Activated T-cell treated with anti-CD3 and anti-CD28 coated beads, Interleukin-2, amount 50 U/mL, for 24 hours (primary cell): ENCODE data around the gene SCRG1.

Source experiments
- DNase-seq: peaks from one replicate; pipeline ENCODE4 v3.0.0-alpha.2; 2020
- H3K27ac Mint-ChIP-seq: 2 replicates; pipeline ENCODE4 v1.8.0; 2020; ENCODE audit warnings: mild to moderate bottlenecking, mixed read lengths
- H3K27me3 Mint-ChIP-seq: 2 replicates; pipeline ENCODE4 v1.8.0; 2020; ENCODE audit warnings: mixed read lengths
- H3K36me3 Mint-ChIP-seq: 2 replicates; pipeline ENCODE4 v1.8.0; 2020; ENCODE audit warnings: low read depth, mixed read lengths
- H3K4me1 Mint-ChIP-seq: 2 replicates; pipeline ENCODE4 v1.8.0; 2020; ENCODE audit warnings: low read depth, mixed read lengths
- H3K4me3 Mint-ChIP-seq: 2 replicates; pipeline ENCODE4 v1.8.0; 2020; ENCODE audit warnings: mild to moderate bottlenecking, moderate library complexity, mixed read lengths
- H3K9me3 Mint-ChIP-seq: 2 replicates; pipeline ENCODE4 v1.8.0; 2020; ENCODE audit warnings: mixed read lengths

SCRG1 gene

GRCh38 chr4:173360587-173361221 lies 38.2 kb downstream of the SCRG1 start:
- H3K36me3 Mint-ChIP-seq = no peaks in the 10 kb centered on the region
- no peak overlapping the region for H3K27ac Mint-ChIP-seq
- no peaks in the 10 kb centered on the region for H3K9me3 Mint-ChIP-seq
- no peak overlapping the region for H3K4me3 Mint-ChIP-seq
- H3K4me1 Mint-ChIP-seq = peaks cover 5% of the 10 kb centered on the region
- peaks cover 4% of the 10 kb centered on the region for H3K27me3 Mint-ChIP-seq
- DNase-seq = no peak

- Mint-ChIP-seq H3K36me3 (no peaks in the 10 kb centered on the region), H3K4me3 (no peak overlapping the region), H3K9me3 (no peaks in the 10 kb centered on the region), H3K4me1 (no peaks in the 10 kb centered on the region), H3K27ac (no peak overlapping the region), H3K27me3 (peaks cover 4% of the 10 kb centered on the region)
- DNase-seq = no peak
Observed at GRCh38 chr4:173357939-173358338, 41.0 kb downstream of the SCRG1 start.

GRCh38 chr4:173347467-173347866 lies 51.4 kb downstream of the SCRG1 start:
- Mint-ChIP-seq H3K27ac (no peak overlapping the region), H3K4me1 (no peaks in the 10 kb centered on the region), H3K4me3 (no peak overlapping the region), H3K9me3 (no peaks in the 10 kb centered on the region), H3K36me3 (no peaks in the 10 kb centered on the region), H3K27me3 (peaks cover 7% of the 10 kb centered on the region)
- no peak for DNase-seq

- Mint-ChIP-seq H3K27me3 (peaks cover 7% of the 10 kb centered on the region), H3K9me3 (no peaks in the 10 kb centered on the region), H3K4me3 (no peak overlapping the region), H3K36me3 (no peaks in the 10 kb centered on the region), H3K4me1 (no peaks in the 10 kb centered on the region), H3K27ac (no peak overlapping the region)
- DNase-seq = no peak
Observed at GRCh38 chr4:173346074-173346473, 52.8 kb downstream of the SCRG1 start.

- Mint-ChIP-seq H3K36me3 (no peaks in the 10 kb centered on the region), H3K9me3 (no peaks in the 10 kb centered on the region)
Observed at GRCh38 chr4:173345648-173346047, 53.3 kb downstream of the SCRG1 start.

GRCh38 chr4:173343832-173344397 lies 55.0 kb downstream of the SCRG1 start:
- no peak overlapping the region for H3K4me3 Mint-ChIP-seq
- H3K9me3 Mint-ChIP-seq = no peaks in the 10 kb centered on the region
- DNase-seq = no peak
- no peaks in the 10 kb centered on the region for H3K36me3 Mint-ChIP-seq
- peaks cover 4% of the 10 kb centered on the region for H3K27me3 Mint-ChIP-seq
- no peak overlapping the region for H3K27ac Mint-ChIP-seq
- no peaks in the 10 kb centered on the region for H3K4me1 Mint-ChIP-seq

More at GRCh38 chr4:173345648-173346047, 53.3 kb downstream of the SCRG1 start:
- H3K4me1 Mint-ChIP-seq = no peaks in the 10 kb centered on the region
- peaks cover 7% of the 10 kb centered on the region for H3K27me3 Mint-ChIP-seq
- DNase-seq = no peak
- no peak overlapping the region for H3K27ac Mint-ChIP-seq
- H3K4me3 Mint-ChIP-seq = no peak overlapping the region

GRCh38 chr4:173337463-173337862 lies 61.5 kb downstream of the SCRG1 start:
- Mint-ChIP-seq H3K27ac (no peak overlapping the region), H3K4me1 (peaks cover 14% of the 10 kb centered on the region), H3K36me3 (peaks cover 21% of the 10 kb centered on the region), H3K9me3 (no peaks in the 10 kb centered on the region), H3K4me3 (no peak overlapping the region), H3K27me3 (peaks cover 13% of the 10 kb centered on the region)
- no peak for DNase-seq

- Mint-ChIP-seq H3K4me3 (peak overlapping the region; percentile 98), H3K9me3 (no peaks in the 10 kb centered on the region), H3K36me3 (peaks cover 41% of the 10 kb centered on the region), H3K27ac (peak overlapping the region; percentile 99), H3K4me1 (peaks cover 25% of the 10 kb centered on the region), H3K27me3 (peaks cover 13% of the 10 kb centered on the region)
- no peak for DNase-seq
Observed at GRCh38 chr4:173334891-173335752, 63.8 kb downstream of the SCRG1 start.
